ENCODE results near the gene MFRP.
A peak's percentile ranks its signal among the peaks of the same experiment; 100 is the strongest.

Gene MFRP

GRCh38 chr11:119361941-119362725, 15.6 kb upstream of the MFRP start:
- no peak for DNase-seq
- in situ Hi-C loops (cut with HindIII; ENCODE audit: low pct_ligation_motif_present, low pct_unique_long_range_greater_than_20kb, low sequenced_read_pairs) = no loop called here

DNA sequence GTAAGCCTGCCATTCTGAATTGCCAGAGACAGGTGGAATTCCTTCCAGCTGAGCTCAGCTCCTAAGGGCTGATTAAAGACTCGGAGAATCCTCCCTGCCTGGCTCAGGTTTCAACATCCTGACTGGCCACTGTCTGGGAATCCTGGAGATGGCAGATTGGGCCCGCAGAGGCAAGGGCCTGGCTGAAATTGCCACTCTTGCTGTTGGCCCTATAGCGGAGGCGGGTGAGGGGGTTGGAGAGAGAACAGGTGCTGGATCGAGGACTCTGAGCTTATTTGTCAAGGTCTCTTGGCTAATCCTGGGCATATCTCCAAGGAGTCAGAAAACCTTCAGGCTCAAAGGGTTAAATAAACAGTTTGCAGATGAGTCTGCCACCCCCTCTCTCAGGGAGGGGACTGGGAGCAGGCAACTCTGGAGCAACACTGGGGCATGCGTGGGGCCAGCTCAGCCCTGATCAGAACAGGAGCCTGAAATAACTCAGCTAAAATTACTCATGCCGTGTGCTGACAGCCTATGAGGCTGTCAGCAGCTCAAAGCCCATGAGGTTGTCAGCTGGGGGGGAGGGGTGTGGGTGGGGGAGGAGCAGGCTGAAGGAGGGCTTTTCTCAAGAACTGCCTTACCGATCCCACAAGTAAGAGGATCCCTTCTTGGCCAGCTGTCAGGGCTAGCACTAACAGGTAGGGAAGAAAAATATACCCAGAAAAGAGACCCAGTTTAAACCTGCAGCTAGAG, 14.7 kb upstream of the MFRP start:
- DNase-seq = peak; percentile 72
- in situ Hi-C loops (cut with HindIII; ENCODE audit: low pct_ligation_motif_present, low pct_unique_long_range_greater_than_20kb, low sequenced_read_pairs) = no loop called here

GRCh38 chr11:119359365-119360214, 13.1 kb upstream of the MFRP start:
- in situ Hi-C loops (cut with HindIII; ENCODE audit: low pct_ligation_motif_present, low pct_unique_long_range_greater_than_20kb, low sequenced_read_pairs) = no loop called here
- no peak for DNase-seq

DNA sequence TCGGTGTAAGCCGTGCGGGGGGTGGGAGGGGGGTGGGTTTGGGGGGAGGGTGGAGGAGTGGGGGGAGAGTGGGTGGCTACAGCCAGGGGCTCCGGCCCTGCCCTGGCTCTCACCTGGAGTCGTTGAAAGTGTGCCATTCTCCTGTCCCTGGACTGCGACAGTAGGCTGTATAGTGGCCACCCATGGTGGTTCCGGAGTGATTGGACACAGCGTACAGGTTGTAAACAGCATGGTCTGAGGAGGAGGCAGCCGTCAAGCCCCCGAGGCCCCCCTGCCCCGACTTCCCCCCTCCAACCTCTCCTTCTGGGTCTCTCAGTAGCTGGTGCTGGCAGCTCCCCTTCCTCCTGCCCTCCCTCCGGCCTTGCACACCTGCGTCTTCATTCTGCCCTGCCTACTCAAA, 10.6 kb upstream of the MFRP start:
- DNase-seq = no peak
- in situ Hi-C loops (cut with HindIII; ENCODE audit: low pct_ligation_motif_present, low pct_unique_long_range_greater_than_20kb, low sequenced_read_pairs) = no loop called here

DNA sequence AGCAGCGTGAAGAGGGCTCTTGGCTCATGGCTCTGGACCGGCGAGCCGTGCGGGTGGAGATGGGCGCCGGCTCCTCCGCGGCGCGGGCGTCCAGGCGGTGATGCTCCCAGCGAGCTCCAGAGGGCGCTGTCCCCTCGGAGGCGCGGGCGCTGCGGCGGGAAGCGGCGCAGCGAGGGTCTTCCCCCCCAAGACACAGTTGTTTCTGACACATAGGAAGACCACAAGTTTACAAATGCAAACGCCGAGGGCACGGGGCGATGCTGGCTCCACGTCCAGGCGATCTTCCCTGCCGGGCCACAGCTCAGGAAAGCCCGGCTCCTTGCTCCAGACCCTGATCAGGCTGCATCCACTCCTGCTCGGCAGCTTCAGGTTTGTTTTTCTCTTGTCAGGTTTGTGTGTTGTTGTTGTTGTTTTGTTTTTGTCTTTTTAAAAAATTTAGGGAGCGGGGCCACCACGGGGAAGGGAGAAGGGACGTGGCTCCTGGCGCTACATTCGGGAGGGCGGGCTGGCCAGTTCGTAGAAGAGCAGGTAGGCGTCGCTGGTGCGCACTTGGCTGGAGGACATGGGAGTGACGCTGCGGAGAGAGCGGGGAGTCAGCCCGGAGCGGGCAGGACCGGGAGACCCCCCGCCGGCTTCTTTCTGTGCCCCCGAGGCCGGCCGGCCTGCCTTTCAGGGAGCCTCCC, 10.0 kb upstream of the MFRP start:
- peak; percentile 77 for DNase-seq
- in situ Hi-C loops (cut with HindIII; ENCODE audit: low pct_ligation_motif_present, low pct_unique_long_range_greater_than_20kb, low sequenced_read_pairs) = no loop called here

DNA sequence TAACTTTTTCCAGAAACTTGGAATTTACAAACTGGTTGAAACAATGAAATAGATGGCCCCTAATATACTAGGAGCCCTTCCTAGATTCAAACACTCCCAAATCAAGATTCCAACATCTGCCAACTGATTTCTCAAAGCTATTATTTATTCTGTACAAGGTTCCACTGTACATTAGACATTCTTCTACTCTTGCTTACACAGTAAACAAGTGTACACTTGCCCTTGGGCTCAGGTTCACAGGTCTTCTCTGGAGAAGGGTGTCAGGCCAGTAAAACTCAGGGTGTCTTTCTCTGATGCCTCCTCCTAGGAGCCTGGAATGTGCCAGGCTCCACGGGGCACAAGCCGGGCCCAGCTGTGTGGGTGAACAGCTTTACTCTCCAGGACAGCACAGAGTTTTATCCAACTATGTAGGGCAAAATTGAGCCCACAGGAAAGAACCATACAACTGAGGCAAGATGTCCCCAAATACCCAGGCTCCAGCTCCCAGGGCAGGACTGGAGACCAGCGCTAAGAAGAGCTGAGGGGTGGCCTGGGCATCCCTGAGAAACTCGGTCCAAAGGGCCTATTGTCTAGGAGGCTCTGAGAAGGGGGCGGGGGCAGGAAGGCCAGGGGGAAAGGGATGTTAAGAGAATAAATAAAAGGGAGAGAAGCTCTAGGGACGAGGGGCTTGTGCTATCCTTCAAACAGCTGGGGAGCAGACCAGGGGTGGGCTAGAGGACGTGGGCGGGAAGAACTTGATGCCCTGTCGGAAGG, 8.8 kb upstream of the MFRP start:
- no peak for DNase-seq
- in situ Hi-C loops (cut with HindIII; ENCODE audit: low pct_ligation_motif_present, low pct_unique_long_range_greater_than_20kb, low sequenced_read_pairs) = no loop called here

- in situ Hi-C loops (cut with HindIII; ENCODE audit: low pct_ligation_motif_present, low pct_unique_long_range_greater_than_20kb, low sequenced_read_pairs) = no loop called here
Measured at GRCh38 chr11:119352857-119353260, 6.4 kb upstream of the MFRP start.

DNA sequence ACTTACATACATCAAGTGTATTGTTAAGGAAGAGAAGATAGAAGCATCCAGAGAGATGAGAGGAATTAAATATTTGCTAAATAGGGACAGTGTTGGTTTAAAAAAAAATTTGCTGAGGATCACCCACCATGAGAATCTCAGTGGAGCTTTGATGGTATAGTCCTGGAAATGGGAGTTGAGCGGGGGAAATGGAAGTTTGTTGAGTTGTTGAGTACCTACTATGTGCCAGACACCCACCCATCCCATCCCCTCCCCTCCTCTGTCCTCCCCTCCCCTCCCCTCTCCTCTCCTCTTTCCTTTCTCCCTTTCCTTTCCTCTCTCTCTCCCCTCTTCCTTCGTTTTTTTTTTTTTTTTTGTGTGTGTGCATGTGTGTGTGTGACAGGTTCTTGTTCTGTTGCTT, 4.7 kb upstream of the MFRP start:
- in situ Hi-C loops (cut with HindIII; ENCODE audit: low pct_ligation_motif_present, low pct_unique_long_range_greater_than_20kb, low sequenced_read_pairs) = no loop called here
- DNase-seq = no peak

More at GRCh38 chr11:119352857-119353260, 6.4 kb upstream of the MFRP start:
- DNase-seq = no peak

DNA sequence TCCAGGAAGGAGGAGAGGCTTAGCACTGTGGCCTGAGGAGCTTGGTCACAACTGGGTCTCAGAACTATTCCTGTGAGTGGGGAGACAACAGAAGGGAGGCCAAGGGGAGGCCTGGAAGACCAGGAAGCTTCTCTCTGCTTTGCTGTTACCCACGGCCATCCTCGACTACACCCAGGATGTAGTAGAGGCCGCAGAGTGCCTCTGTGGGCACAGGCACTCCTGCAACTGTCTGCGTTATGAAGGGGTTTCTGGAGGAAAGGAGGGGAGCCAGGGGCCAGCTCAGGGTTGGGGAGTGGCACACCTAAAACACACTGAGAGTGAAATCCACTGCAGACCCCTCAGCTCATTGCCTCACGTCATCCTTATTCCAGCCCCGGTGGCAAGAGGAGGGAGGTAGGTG, 3.8 kb upstream of the MFRP start:
- DNase-seq = no peak
- in situ Hi-C loops (cut with HindIII; ENCODE audit: low pct_ligation_motif_present, low pct_unique_long_range_greater_than_20kb, low sequenced_read_pairs) = no loop called here

- DNase-seq = no peak
- in situ Hi-C loops (cut with HindIII; ENCODE audit: low pct_ligation_motif_present, low pct_unique_long_range_greater_than_20kb, low sequenced_read_pairs) = no loop called here
Measured at GRCh38 chr11:119347940-119348605, 1.6 kb upstream of the MFRP start.

GRCh38 chr11:119347242-119347641, 737 bp upstream of the MFRP start:
- no peak for DNase-seq
- in situ Hi-C loops (cut with HindIII; ENCODE audit: low pct_ligation_motif_present, low pct_unique_long_range_greater_than_20kb, low sequenced_read_pairs) = no loop called here

DNA sequence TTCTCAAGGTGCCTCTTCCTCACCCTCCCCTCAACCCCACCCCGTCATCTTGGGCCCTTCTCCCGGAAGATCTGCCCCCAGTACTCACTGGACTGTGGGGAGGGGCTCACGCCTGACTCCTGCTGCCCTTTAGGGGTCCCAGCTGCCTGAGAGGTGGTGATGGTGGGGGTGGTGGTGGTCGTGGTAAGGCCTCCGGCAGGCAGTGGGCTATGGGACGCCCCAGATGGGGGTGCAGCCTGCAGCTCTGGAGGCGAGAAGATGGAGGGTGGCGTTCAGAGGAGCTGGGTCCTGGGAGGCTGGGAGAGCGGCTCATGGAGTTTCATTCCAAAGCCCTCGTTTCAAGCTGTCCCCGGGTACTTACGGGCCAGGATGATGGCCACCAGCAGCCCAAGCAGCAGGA, 820 bp downstream of the MFRP start:
- DNase-seq = no peak
- in situ Hi-C loops (cut with HindIII; ENCODE audit: low pct_ligation_motif_present, low pct_unique_long_range_greater_than_20kb, low sequenced_read_pairs) = no loop called here

DNA sequence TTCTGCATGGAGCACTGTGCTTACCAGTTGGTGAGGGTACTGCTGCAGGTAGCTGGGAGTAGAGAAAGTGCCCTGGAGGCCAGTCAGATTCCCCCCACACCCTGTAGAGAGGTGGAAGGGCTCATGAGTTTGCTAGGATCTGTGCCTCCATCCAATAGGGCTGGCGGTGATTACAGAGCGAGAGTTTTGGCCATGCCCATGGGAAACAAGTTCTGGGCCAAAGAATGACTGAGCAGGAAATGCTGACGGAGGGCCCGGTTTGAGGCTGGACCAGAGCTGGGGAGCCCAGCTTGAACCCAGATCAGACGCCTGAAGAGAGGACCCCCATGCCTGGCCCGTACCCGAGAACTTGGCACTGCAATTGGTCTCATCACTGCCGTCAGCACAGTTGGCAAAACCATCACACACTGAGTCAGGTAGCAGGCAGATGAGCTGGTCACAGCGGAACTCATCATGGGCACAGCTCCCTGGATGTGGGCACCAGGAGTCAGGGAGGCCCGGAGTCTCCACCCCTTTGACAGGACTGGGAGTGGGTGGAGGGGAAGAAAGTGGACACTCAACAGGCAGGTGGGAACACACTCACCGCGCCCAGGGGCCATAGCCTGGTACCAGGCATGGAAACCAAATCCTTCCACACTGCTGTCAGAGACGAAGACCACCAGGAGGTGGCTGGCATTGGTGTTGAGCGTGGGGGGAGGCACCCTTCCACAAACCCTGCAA, 2.1 kb downstream of the MFRP start:
- in situ Hi-C loops (cut with HindIII; ENCODE audit: low pct_ligation_motif_present, low pct_unique_long_range_greater_than_20kb, low sequenced_read_pairs) = no loop called here

GRCh38 chr11:119343726-119344125, 2.8 kb downstream of the MFRP start:
- DNase-seq = no peak
- in situ Hi-C loops (cut with HindIII; ENCODE audit: low pct_ligation_motif_present, low pct_unique_long_range_greater_than_20kb, low sequenced_read_pairs) = no loop called here

More for the DNA sequence above, 2.1 kb downstream of the MFRP start:
- DNase-seq = no peak

DNA sequence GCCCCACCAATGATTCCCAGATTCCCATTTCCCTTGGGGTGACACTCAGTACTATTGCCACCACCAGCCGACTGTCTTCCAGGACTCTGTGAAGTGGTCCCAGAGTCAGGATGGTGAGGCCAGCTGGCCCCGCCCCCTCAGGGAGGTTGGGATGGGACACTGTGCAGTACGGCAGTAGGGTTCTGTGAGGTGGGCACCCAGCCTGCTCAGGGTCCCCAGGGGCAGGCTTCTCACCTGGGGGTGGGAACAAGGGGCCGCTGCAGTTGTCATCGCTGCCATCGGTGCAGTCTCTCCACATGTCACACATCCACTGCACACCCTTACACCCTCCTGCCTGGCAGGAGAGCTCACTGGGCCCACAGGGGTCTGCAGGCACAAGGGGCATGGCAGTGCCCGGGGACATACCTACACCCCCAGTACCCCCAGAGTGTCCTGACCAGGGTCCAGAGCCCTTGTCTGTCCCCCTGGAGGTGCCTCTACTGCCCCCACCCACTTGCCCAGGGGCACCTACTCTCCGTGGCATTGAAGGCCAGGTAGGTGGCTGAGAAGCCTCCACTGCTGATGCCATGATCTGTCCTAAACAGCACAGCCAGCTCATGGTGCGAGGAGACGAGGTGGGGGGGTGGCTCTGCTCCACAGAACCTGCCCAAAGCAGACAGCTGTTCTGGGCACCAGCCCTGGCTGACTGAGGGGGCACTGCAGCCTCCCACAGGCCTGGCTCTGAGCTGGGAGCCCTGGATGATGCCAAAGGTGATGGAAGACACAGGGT, 4.0 kb downstream of the MFRP start:
- no peak for DNase-seq
- in situ Hi-C loops (cut with HindIII; ENCODE audit: low pct_ligation_motif_present, low pct_unique_long_range_greater_than_20kb, low sequenced_read_pairs) = no loop called here

DNA sequence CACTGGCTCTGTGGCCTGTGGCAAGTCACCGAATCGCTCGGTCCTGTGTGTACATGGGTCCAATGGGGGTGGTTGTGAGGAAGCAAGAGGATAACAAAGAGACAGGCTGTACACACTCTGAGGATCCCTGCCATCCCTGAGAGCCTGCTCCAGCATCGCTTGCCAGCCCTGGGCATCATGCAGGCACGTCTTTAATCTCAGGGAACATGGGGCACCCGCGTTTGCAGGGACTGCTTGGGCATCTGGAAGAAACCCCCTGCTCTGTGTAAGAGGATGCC, 4.5 kb downstream of the MFRP start:
- in situ Hi-C loops (cut with HindIII; ENCODE audit: low pct_ligation_motif_present, low pct_unique_long_range_greater_than_20kb, low sequenced_read_pairs) = no loop called here
- DNase-seq = no peak

Data from ACHN (cell line).